Nucleus accumbens (tissue), 56 donors: ENCODE measurements around the gene AGO3.

ENCODE experiments used
- DNase-seq, 56 donors: peaks; one replicate each; lab custom pipeline; 2025; lab: John Stamatoyannopoulos, UW

AGO3 gene

GRCh38 chr1:36080236-36080635 lies 149.3 kb downstream of the AGO3 start:
- DNase-seq, result no peak

GRCh38 chr1:36080801-36081200 lies 149.9 kb downstream of the AGO3 start:
- no peak for DNase-seq

GRCh38 chr1:36081926-36082485 lies 151.1 kb downstream of the AGO3 start:
- DNase-seq, result no peak

GRCh38 chr1:36083219-36083618 lies 152.3 kb downstream of the AGO3 start:
- no peak for DNase-seq

- peak in 46 of 56 donors; percentile 10 to 86 (median 55) for DNase-seq
These were observed 153.0 kb downstream of the AGO3 start, which contains the start of gene TEKT2 for GRCh38 chr1:36083635-36084496. Gene TEKT2, plus strand, starts transcription at chr1:36084094. Its CDS starts 828 bp downstream, at chr1:36084922.

GRCh38 chr1:36084497-36085115 lies 153.7 kb downstream of the AGO3 start:
- DNase-seq, result peak in 2 of 56 donors; percentile 31 to 45

GRCh38 chr1:36085126-36085525 lies 154.2 kb downstream of the AGO3 start:
- DNase-seq, result no peak

GRCh38 chr1:36085686-36086526 lies 155.0 kb downstream of the AGO3 start:
- no peak for DNase-seq

GRCh38 chr1:36086529-36087232 lies 155.8 kb downstream of the AGO3 start:
- DNase-seq, result no peak

- no peak for DNase-seq
These were observed 156.6 kb downstream of the AGO3 start for GRCh38 chr1:36087233-36088123.

GRCh38 chr1:36088265-36088576 lies 157.3 kb downstream of the AGO3 start:
- DNase-seq, result no peak

- peak in 54 of 56 donors; percentile 43 to 91 (median 79) for DNase-seq
These were observed 157.9 kb downstream of the AGO3 start, which contains the start of gene ADPRS for GRCh38 chr1:36088577-36089392. Gene ADPRS, plus strand, starts transcription at chr1:36088892. Its CDS starts 13 bp downstream, at chr1:36088905.

- no peak for DNase-seq
These were observed 158.7 kb downstream of the AGO3 start for GRCh38 chr1:36089393-36090121.

GRCh38 chr1:36091141-36091540 lies 160.2 kb downstream of the AGO3 start:
- DNase-seq, result no peak

GRCh38 chr1:36091698-36092097 lies 160.8 kb downstream of the AGO3 start:
- DNase-seq, result no peak

- DNase-seq, result no peak
These were observed 161.4 kb downstream of the AGO3 start for GRCh38 chr1:36092166-36092797.

- no peak for DNase-seq
These were observed 161.9 kb downstream of the AGO3 start for GRCh38 chr1:36092798-36093185.
